ENCODE measurements around the gene LAMA3.

Gene LAMA3

DNA sequence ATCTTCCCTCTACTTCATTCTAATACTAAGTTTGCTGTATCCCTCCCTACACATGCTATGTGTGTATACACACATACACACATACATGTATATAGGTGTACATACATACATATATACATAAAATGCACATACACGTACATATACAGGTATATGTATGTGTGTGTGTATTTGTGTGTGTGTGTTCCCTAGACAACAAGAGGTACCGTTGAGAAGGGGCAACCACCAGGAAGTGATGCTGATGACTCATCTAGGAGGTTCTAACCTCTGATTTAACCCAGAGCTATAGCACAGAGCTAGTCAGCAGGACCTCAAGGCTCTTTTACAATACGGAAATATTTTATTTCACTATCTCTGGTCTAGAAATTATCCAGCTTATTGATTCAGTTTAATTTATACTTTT is 139.2 kb downstream of the LAMA3 start:
- no peaks in the 10 kb centered on the region for H3K27me3 ChIP-seq (ENCODE audit: insufficient read depth, low read depth)
- no peak overlapping the region for H2AFZ ChIP-seq (ENCODE audit: low read depth)
- no peaks in the 10 kb centered on the region for H3K4me1 ChIP-seq (ENCODE audit: low read depth, poor library complexity, severe bottlenecking)
- H3K36me3 ChIP-seq (ENCODE audit: insufficient read depth) = no peaks in the 10 kb centered on the region
- H3K27ac ChIP-seq = no peak overlapping the region
- H3K4me2 ChIP-seq = no peak overlapping the region
- H3K9ac ChIP-seq = no peak overlapping the region
- H3K4me3 ChIP-seq (IDR thresholded peaks at IDR 0.05; ENCODE audit: insufficient read depth, low read depth, low read length) = no peak overlapping the region
- TF ChIP-seq, protein P1, sequence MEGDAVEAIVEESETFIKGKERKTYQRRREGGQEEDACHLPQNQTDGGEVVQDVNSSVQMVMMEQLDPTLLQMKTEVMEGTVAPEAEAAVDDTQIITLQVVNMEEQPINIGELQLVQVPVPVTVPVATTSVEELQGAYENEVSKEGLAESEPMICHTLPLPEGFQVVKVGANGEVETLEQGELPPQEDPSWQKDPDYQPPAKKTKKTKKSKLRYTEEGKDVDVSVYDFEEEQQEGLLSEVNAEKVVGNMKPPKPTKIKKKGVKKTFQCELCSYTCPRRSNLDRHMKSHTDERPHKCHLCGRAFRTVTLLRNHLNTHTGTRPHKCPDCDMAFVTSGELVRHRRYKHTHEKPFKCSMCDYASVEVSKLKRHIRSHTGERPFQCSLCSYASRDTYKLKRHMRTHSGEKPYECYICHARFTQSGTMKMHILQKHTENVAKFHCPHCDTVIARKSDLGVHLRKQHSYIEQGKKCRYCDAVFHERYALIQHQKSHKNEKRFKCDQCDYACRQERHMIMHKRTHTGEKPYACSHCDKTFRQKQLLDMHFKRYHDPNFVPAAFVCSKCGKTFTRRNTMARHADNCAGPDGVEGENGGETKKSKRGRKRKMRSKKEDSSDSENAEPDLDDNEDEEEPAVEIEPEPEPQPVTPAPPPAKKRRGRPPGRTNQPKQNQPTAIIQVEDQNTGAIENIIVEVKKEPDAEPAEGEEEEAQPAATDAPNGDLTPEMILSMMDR (conservative IDR thresholded peaks at IDR 0.05; ENCODE audit: low read depth, low read length) = no peak
- H3K79me2 ChIP-seq (ENCODE audit: insufficient read depth, low read depth) = no peaks in the 10 kb centered on the region
- H4K20me1 ChIP-seq (ENCODE audit: insufficient read depth) = no peaks in the 10 kb centered on the region

DNA sequence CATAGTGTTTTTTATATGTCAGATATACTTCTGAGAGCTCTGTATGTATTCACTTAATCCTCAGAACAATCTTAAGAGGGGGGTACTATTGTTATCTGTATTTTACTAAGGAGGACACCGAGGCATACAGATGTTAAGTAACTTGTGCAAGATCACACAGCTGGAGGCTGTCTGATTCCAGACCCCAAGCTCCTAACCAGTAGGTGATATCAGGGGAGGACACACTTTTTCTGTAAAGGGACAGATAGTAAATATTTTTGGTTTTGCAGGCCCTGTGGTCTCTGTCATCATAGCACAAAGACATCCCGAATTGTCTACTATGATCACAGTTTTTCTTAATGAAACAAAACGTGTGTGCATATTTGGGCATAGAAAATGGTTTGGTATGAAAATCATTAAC is 143.7 kb downstream of the LAMA3 start:
- H3K27me3 ChIP-seq (ENCODE audit: insufficient read depth, low read depth) = no peaks in the 10 kb centered on the region
- no peaks in the 10 kb centered on the region for H3K4me1 ChIP-seq (ENCODE audit: low read depth, poor library complexity, severe bottlenecking)
- no peaks in the 10 kb centered on the region for H4K20me1 ChIP-seq (ENCODE audit: insufficient read depth)
- no peaks in the 10 kb centered on the region for H3K36me3 ChIP-seq (ENCODE audit: insufficient read depth)
- no peak overlapping the region for H3K4me2 ChIP-seq
- no peak overlapping the region for H3K4me3 ChIP-seq (IDR thresholded peaks at IDR 0.05; ENCODE audit: insufficient read depth, low read depth, low read length)
- H3K27ac ChIP-seq = no peak overlapping the region
- H3K9ac ChIP-seq = no peak overlapping the region
- TF ChIP-seq, protein P1 (conservative IDR thresholded peaks at IDR 0.05; ENCODE audit: low read depth, low read length) = no peak
- no peak overlapping the region for H2AFZ ChIP-seq (ENCODE audit: low read depth)
- no peaks in the 10 kb centered on the region for H3K79me2 ChIP-seq (ENCODE audit: insufficient read depth, low read depth)

DNA sequence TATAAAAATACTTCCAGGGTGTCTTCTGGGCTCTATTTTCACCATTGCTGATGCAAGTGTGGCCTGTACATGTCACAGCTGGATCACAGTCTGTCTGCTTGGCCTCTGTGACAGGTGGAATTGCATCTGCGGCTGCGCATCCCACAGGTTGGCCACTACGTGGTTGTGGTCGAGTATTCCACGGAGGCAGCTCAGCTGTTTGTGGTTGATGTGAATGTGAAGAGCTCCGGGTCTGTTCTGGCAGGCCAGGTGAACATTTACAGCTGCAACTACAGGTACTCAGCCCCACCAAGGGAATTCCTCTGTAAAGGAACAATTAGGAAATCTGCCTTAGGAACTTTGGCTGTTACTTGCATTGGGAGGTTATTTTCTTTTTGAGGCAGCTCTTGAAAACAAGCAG is 144.5 kb downstream of the LAMA3 start:
- no peaks in the 10 kb centered on the region for H4K20me1 ChIP-seq (ENCODE audit: insufficient read depth)
- no peaks in the 10 kb centered on the region for H3K27me3 ChIP-seq (ENCODE audit: insufficient read depth, low read depth)
- no peaks in the 10 kb centered on the region for H3K79me2 ChIP-seq (ENCODE audit: insufficient read depth, low read depth)
- no peak overlapping the region for H2AFZ ChIP-seq (ENCODE audit: low read depth)
- H3K9ac ChIP-seq = no peak overlapping the region
- TF ChIP-seq, protein P1 (conservative IDR thresholded peaks at IDR 0.05; ENCODE audit: low read depth, low read length) = no peak
- H3K36me3 ChIP-seq (ENCODE audit: insufficient read depth) = no peaks in the 10 kb centered on the region
- H3K4me3 ChIP-seq (IDR thresholded peaks at IDR 0.05; ENCODE audit: insufficient read depth, low read depth, low read length) = no peak overlapping the region
- H3K27ac ChIP-seq = no peak overlapping the region
- no peak overlapping the region for H3K4me2 ChIP-seq
- no peaks in the 10 kb centered on the region for H3K4me1 ChIP-seq (ENCODE audit: low read depth, poor library complexity, severe bottlenecking)

DNA sequence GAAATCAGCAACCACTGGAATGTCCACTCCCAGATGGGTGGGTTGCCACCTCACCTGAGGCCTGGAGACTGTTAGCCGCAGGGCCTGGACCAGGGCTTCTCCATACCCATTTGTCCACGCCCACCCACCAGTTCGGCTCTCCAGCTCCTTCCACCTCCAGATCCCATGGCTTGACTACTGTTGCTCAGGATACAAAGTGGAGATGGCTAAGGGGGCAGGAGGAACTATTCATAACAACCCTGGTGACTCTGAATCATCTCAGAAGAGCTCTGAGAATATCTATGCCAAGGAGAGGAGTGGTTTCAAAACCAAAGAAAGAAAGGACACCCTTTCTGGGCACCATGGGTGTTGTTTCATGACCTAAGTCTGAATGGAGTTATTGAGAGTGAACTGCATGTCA is 145.8 kb downstream of the LAMA3 start:
- TF ChIP-seq, protein P1 (conservative IDR thresholded peaks at IDR 0.05; ENCODE audit: low read depth, low read length) = no peak
- Histone ChIP-seq H3K4me1 (ENCODE audit: low read depth, poor library complexity, severe bottlenecking) (no peaks in the 10 kb centered on the region), H3K27me3 (ENCODE audit: insufficient read depth, low read depth) (no peaks in the 10 kb centered on the region), H3K79me2 (ENCODE audit: insufficient read depth, low read depth) (no peaks in the 10 kb centered on the region), H3K4me3 (IDR thresholded peaks at IDR 0.05; ENCODE audit: insufficient read depth, low read depth, low read length) (no peak overlapping the region), H2AFZ (ENCODE audit: low read depth) (no peak overlapping the region), H4K20me1 (ENCODE audit: insufficient read depth) (no peaks in the 10 kb centered on the region), H3K4me2 (no peak overlapping the region), H3K36me3 (ENCODE audit: insufficient read depth) (no peaks in the 10 kb centered on the region), H3K9ac (no peak overlapping the region), H3K27ac (no peak overlapping the region)

DNA sequence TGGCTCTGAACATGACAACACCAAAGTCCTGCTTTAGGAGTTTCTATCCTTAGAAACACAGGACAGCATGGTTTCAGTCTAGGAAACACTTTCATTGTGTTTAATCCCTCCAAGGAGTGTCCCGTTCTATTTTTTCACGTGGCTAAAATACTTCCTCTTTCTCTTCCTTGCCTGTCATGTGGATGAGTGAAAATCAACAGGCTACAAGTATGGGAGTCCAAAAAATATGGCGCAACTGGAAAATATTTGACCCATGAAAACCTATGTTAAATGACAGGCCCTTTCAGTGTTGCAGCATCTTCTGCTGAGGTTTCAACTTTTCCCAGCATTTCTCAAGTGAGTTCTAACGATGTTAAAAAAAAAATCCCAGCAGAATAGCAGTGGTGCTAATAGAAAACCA is 146.3 kb downstream of the LAMA3 start:
- Histone ChIP-seq H3K27ac (no peak overlapping the region), H3K4me2 (no peak overlapping the region), H2AFZ (ENCODE audit: low read depth) (no peak overlapping the region), H3K27me3 (ENCODE audit: insufficient read depth, low read depth) (no peaks in the 10 kb centered on the region), H3K4me1 (ENCODE audit: low read depth, poor library complexity, severe bottlenecking) (no peaks in the 10 kb centered on the region), H3K4me3 (IDR thresholded peaks at IDR 0.05; ENCODE audit: insufficient read depth, low read depth, low read length) (no peak overlapping the region), H4K20me1 (ENCODE audit: insufficient read depth) (no peaks in the 10 kb centered on the region), H3K36me3 (ENCODE audit: insufficient read depth) (no peaks in the 10 kb centered on the region), H3K9ac (no peak overlapping the region), H3K79me2 (ENCODE audit: insufficient read depth, low read depth) (no peaks in the 10 kb centered on the region)
- TF ChIP-seq, protein P1 (conservative IDR thresholded peaks at IDR 0.05; ENCODE audit: low read depth, low read length) = no peak

All from KMS-11 (cell line).